Prostate gland (tissue), 2 donors: ENCODE measurements around the gene DAP. TPM values are rescaled to one million over a fixed set of nuclear protein-coding genes. Genes with fewer than 3 reads are reported as not detected.

Experiments
- DNase-seq: peaks from one replicate; pipeline ENCODE4 v3.0.0-alpha.2; 2019; ENCODE audit warnings: low spot score
- H3K27ac ChIP-seq, 2 donors: fragments of 200-600 bp; sonication (generic); 2 replicates each; pipeline ENCODE4 v1.5.1; 2017 to 2019
- H3K27me3 ChIP-seq: fragments of 200-600 bp; sonication (generic); replicated peaks from 2 replicates; pipeline ENCODE4 v1.5.1; 2019; ENCODE audit not compliant: insufficient read depth
- H3K36me3 ChIP-seq, 2 donors: fragments of 200-600 bp; sonication (generic); 1 replicate in 1 of 2; 2 replicates in 1 of 2; pipeline versions ENCODE4 v1.5.1 to v1.8.1; 2017 to 2019
- H3K4me1 ChIP-seq: fragments of 200-600 bp; sonication (generic); replicated peaks from 2 replicates; pipeline ENCODE4 v1.5.1; 2019
- H3K4me3 ChIP-seq, 2 donors: fragments of 200-600 bp; sonication (generic); 2 replicates each; pipeline ENCODE4 v1.5.1; 2017 to 2019
- H3K9me3 ChIP-seq: fragments of 200-600 bp; sonication (generic); 2 replicates; pipeline ENCODE4 v1.5.1; 2017
- CTCF ChIP-seq, 4 experiments: fragments of 200-600 bp in 2 of 4; fragments of 450-650 bp in 2 of 4; sonication (generic) in 2 of 4; IDR thresholded peaks; 1 replicate in 3 of 4; 2 replicates in 1 of 4; pipeline ENCODE4 v1.5.1; 2016 to 2019; ENCODE audit warnings: antibody characterized with exemption in 4 of 4, mild to moderate bottlenecking in 2 of 4, moderate library complexity in 2 of 4
- POLR2A ChIP-seq: fragments of 450-650 bp; IDR thresholded peaks from one replicate; pipeline ENCODE4 v1.6.1; 2016; ENCODE audit warnings: antibody characterized with exemption, mild to moderate bottlenecking
- POLR2AphosphoS5 ChIP-seq: sonication (generic); formaldehyde crosslinking; IDR thresholded peaks from one replicate; pipeline ENCODE4 v1.6.1; 2017; ENCODE audit warnings: antibody characterized with exemption
- WGBS: methylation state at CpG from one replicate; pipeline ENCODE4 v1.1.5; 2018; 5-methylcytosine and 5-hydroxymethylcytosine counted together
- intact Hi-C: fragments of 100-400 bp; cut with DNase I; formaldehyde crosslinking; loops from one replicate; pipeline ENCODE4 v1.14.2; 2022
- total RNA-seq, 2 donors: library from RNA; depleted of rRNA; stranded (reverse); fragments of >200 nt; gene quantifications; one replicate each; pipeline ENCODE4 v1.1.0, GENCODE V29; 2016

DAP gene
- total RNA-seq, 2 donors from 2014 or later = 86.2 to 111 TPM

- no peaks in the 10 kb centered on the region for H3K4me1 ChIP-seq
- intact Hi-C loops = no loop called here
- H3K27me3 ChIP-seq = no peaks in the 10 kb centered on the region
- TF ChIP-seq CTCF (IDR thresholded peaks at IDR 0.05) (no peak), POLR2A (no peak), POLR2AphosphoS5 (no peak)
- H3K27ac ChIP-seq = no peak overlapping the region
- no peak overlapping the region for H3K4me3 ChIP-seq
- H3K36me3 ChIP-seq = no peaks in the 10 kb centered on the region
- 51% methylated on average over 3 of the region's 3 CpGs for WGBS
- no peaks in the 10 kb centered on the region for H3K9me3 ChIP-seq
- no peak for DNase-seq
These were observed 36.2 kb upstream of the DAP start for GRCh38 chr5:10797261-10797660.

- H3K36me3 ChIP-seq = no peaks in the 10 kb centered on the region
- DNase-seq = no peak
- H3K27ac ChIP-seq = no peak overlapping the region
- no peaks in the 10 kb centered on the region for H3K4me1 ChIP-seq
- TF ChIP-seq CTCF (IDR thresholded peaks at IDR 0.05) (no peak), POLR2AphosphoS5 (no peak), POLR2A (no peak)
- no peaks in the 10 kb centered on the region for H3K9me3 ChIP-seq
- H3K27me3 ChIP-seq = no peaks in the 10 kb centered on the region
- no peak overlapping the region for H3K4me3 ChIP-seq
- WGBS = 34% methylated on average over 6 of the region's 6 CpGs
- intact Hi-C loops = no loop called here
These were observed 32.8 kb upstream of the DAP start for GRCh38 chr5:10793785-10794184.

GRCh38 chr5:10792336-10792735 is 31.3 kb upstream of the DAP start:
- Histone ChIP-seq H3K27ac (no peak overlapping the region), H3K36me3 (no peaks in the 10 kb centered on the region), H3K4me3 (no peak overlapping the region), H3K27me3 (no peaks in the 10 kb centered on the region), H3K4me1 (no peaks in the 10 kb centered on the region), H3K9me3 (no peaks in the 10 kb centered on the region)
- WGBS = 81% methylated on average over 1 of the region's 1 CpG
- no peak for DNase-seq
- intact Hi-C loops = no loop called here
- TF ChIP-seq CTCF (IDR thresholded peaks at IDR 0.05) (no peak), POLR2AphosphoS5 (no peak), POLR2A (no peak)

GRCh38 chr5:10789726-10790125 is 28.7 kb upstream of the DAP start:
- Histone ChIP-seq H3K27ac (no peak overlapping the region), H3K4me3 (no peak overlapping the region), H3K4me1 (no peaks in the 10 kb centered on the region), H3K9me3 (no peaks in the 10 kb centered on the region), H3K36me3 (no peaks in the 10 kb centered on the region), H3K27me3 (no peaks in the 10 kb centered on the region)
- TF ChIP-seq POLR2AphosphoS5 (no peak), CTCF (IDR thresholded peaks at IDR 0.05) (no peak), POLR2A (no peak)
- intact Hi-C loops = no loop called here
- no peak for DNase-seq
- WGBS = 74% methylated on average over 3 of the region's 3 CpGs

- H3K36me3 ChIP-seq = no peaks in the 10 kb centered on the region
- intact Hi-C loops = no loop called here
- H3K27ac ChIP-seq = no peak overlapping the region
- no peak overlapping the region for H3K4me3 ChIP-seq
- DNase-seq = no peak
- no peaks in the 10 kb centered on the region for H3K27me3 ChIP-seq
- no peaks in the 10 kb centered on the region for H3K4me1 ChIP-seq
- 68% methylated on average over 3 of the region's 3 CpGs for WGBS
- H3K9me3 ChIP-seq = no peaks in the 10 kb centered on the region
- no peak for TF ChIP-seq POLR2AphosphoS5
- TF ChIP-seq CTCF (IDR thresholded peaks at IDR 0.05) = no peak
- no peak for TF ChIP-seq POLR2A
These were observed 28.0 kb upstream of the DAP start for GRCh38 chr5:10789021-10789420.
